Measurements from ENCODE around the gene DCST1. TPM values are rescaled to one million over a fixed set of nuclear protein-coding genes. Genes with fewer than 3 reads are reported as not detected.

DCST1 gene
- total RNA-seq, 2 experiments from 2014 or later: not detected

GRCh38 chr1:155070721-155071569 is 37.3 kb downstream of the DCST1 start:
- Histone ChIP-seq H3K4me2 (ENCODE audit: low read length) (peak overlapping the region; percentile 64), H3K4me1 (ENCODE audit: insufficient read depth, low read length, poor library complexity, severe bottlenecking) (peaks cover 56% of the 10 kb centered on the region), H3K4me3 (ENCODE audit: low read depth, low read length, poor library complexity, severe bottlenecking) (no peak overlapping the region), H3K9me2 (ENCODE audit: insufficient read depth, low read length) (no peaks in the 10 kb centered on the region), H2AFZ (ENCODE audit: low read length) (no peak overlapping the region), H4K20me1 (ENCODE audit: insufficient read depth, low read length) (no peaks in the 10 kb centered on the region), H3K36me3 (ENCODE audit: insufficient read depth, low read length) (peaks cover 17% of the 10 kb centered on the region; the same call in 1 of the 2 replicates), H3K9me3 (ENCODE audit: low read length) (no peaks in the 10 kb centered on the region), H3K27ac (ENCODE audit: low read depth, low read length, poor library complexity, severe bottlenecking) (peak overlapping the region; percentile 22), H3K79me2 (ENCODE audit: insufficient read depth, low read depth, low read length) (no peaks in the 10 kb centered on the region)
- CTCF ChIA-PET (ENCODE audit: unreplicated experiment): interaction anchor here (0.5 to 0.6 kb wide), 2 partner anchors 20 to 123 kb away, joined by 3 read pairs; partner anchors contain the start of gene ADAM15
- no TSS peak for BruUV-seq (replicated peaks)
- POLR2A ChIA-PET: no interaction called here
- peak; percentile 87 for DNase-seq (ENCODE audit: low spot score)
- TF ChIP-seq CTCF (conservative IDR thresholded peaks at IDR 0.05; ENCODE audit: low read length) (peak; percentile 69), EZH2phosphoT487 (IDR thresholded peaks at IDR 0.05; ENCODE audit: borderline replicate concordance, low read depth, low read length) (no peak)
- intact Hi-C loops (cut with micrococcal nuclease; ENCODE audit: unreplicated experiment): no loop called here

GRCh38 chr1:155071701-155072100 is 38.1 kb downstream of the DCST1 start:
- intact Hi-C loops (cut with micrococcal nuclease; ENCODE audit: unreplicated experiment): no loop called here
- no peak for DNase-seq (ENCODE audit: low spot score)
- CTCF ChIA-PET (ENCODE audit: unreplicated experiment): no interaction called here
- Histone ChIP-seq H3K9me2 (ENCODE audit: insufficient read depth, low read length) (no peaks in the 10 kb centered on the region), H4K20me1 (ENCODE audit: insufficient read depth, low read length) (no peaks in the 10 kb centered on the region), H3K9me3 (ENCODE audit: low read length) (no peaks in the 10 kb centered on the region), H3K4me1 (ENCODE audit: insufficient read depth, low read length, poor library complexity, severe bottlenecking) (peaks cover 61% of the 10 kb centered on the region), H2AFZ (ENCODE audit: low read length) (no peak overlapping the region), H3K4me2 (ENCODE audit: low read length) (peak overlapping the region; percentile 64), H3K4me3 (ENCODE audit: low read depth, low read length, poor library complexity, severe bottlenecking) (no peak overlapping the region), H3K79me2 (ENCODE audit: insufficient read depth, low read depth, low read length) (no peaks in the 10 kb centered on the region), H3K36me3 (ENCODE audit: insufficient read depth, low read length) (peaks cover 17% of the 10 kb centered on the region; the same call in 1 of the 2 replicates), H3K27ac (ENCODE audit: low read depth, low read length, poor library complexity, severe bottlenecking) (peak overlapping the region; percentile 22)
- no peak for TF ChIP-seq CTCF (conservative IDR thresholded peaks at IDR 0.05; ENCODE audit: low read length)
- TF ChIP-seq EZH2phosphoT487 (IDR thresholded peaks at IDR 0.05; ENCODE audit: borderline replicate concordance, low read depth, low read length): no peak
- no TSS peak for BruUV-seq (replicated peaks)
- POLR2A ChIA-PET: interaction anchor here (0.6 to 0.7 kb wide), 2 partner anchors 13 to 1246 kb away, joined by 3 to 8 read pairs; no protein-coding TSS in a partner anchor
